Endothelial cell (in vitro differentiated cells): ENCODE measurements around the gene ADAMTS2. TPM values are rescaled to one million over a fixed set of nuclear protein-coding genes. Genes with fewer than 3 reads are reported as not detected.

Experiments used
- DNase-seq: peaks from one replicate; pipeline ENCODE4 v3.0.0; 2021; ENCODE audit warnings: low spot score
- H3K27ac Mint-ChIP-seq: one replicate; pipeline ENCODE4 v1.8.0; 2021; ENCODE audit warnings: mixed read lengths, inconsistent platforms; ENCODE audit not compliant: unreplicated experiment
- H3K27me3 Mint-ChIP-seq: one replicate; pipeline ENCODE4 v1.8.0; 2021; ENCODE audit warnings: mild to moderate bottlenecking, moderate library complexity, mixed read lengths, inconsistent platforms; ENCODE audit not compliant: unreplicated experiment
- H3K36me3 Mint-ChIP-seq: one replicate; pipeline ENCODE4 v1.8.0; 2021; ENCODE audit warnings: mild to moderate bottlenecking, low read depth, mixed read lengths, inconsistent platforms; ENCODE audit not compliant: unreplicated experiment
- H3K4me1 Mint-ChIP-seq: one replicate; pipeline ENCODE4 v1.8.0; 2021; ENCODE audit warnings: mild to moderate bottlenecking, mixed read lengths, inconsistent platforms; ENCODE audit not compliant: unreplicated experiment
- H3K4me3 Mint-ChIP-seq: one replicate; pipeline ENCODE4 v1.8.0; 2021; ENCODE audit warnings: mild to moderate bottlenecking, mixed read lengths, inconsistent platforms; ENCODE audit not compliant: unreplicated experiment
- H3K9me3 Mint-ChIP-seq: one replicate; pipeline ENCODE4 v1.8.0; 2021; ENCODE audit warnings: mixed read lengths, inconsistent platforms; ENCODE audit not compliant: unreplicated experiment
- CTCF ChIP-seq: fragments of 200-600 bp; sonication (generic); IDR thresholded peaks from one replicate; pipeline ENCODE4 v1.5.0; 2021; ENCODE audit warnings: antibody characterized with exemption; ENCODE audit not compliant: unreplicated experiment
- total RNA-seq: library from RNA; stranded (reverse); fragmentation: NEBNext Ultra II Directional; extraction: Animal tissue kit (Norgen Biotek cat#: 25700); gene quantifications from one replicate; pipeline ENCODE4 v1.2.1, GENCODE V29; 2021; ENCODE audit not compliant: unreplicated experiment

Gene ADAMTS2
- total RNA-seq, 1 donor from 2014 or later = 1.5 TPM

DNA sequence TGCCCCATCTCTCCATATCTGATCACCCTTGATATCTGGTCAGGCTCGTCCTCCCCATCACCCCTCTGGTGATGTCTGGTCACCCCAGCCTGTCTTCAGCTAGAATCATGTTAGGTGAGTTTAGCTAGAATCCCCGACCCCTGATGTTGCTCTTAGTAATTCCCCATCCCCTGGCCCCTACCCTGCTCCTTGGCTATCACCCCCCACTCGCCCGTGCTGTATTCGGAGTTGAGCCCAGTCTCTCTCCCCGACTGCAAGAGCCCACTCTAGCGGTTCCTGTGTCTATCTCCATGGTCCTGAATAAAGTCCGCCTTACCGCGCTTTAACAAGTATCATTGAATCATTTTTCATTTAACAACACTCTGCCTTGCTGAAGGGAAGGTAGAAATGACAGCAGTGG is 33.7 kb downstream of the ADAMTS2 start:
- H3K9me3 Mint-ChIP-seq = peaks cover 7% of the 10 kb centered on the region

GRCh38 chr5:179311091-179311470 is 34.2 kb downstream of the ADAMTS2 start:
- TF ChIP-seq CTCF = no peak
- Mint-ChIP-seq H3K4me3 (no peak overlapping the region), H3K4me1 (peaks cover 6% of the 10 kb centered on the region), H3K36me3 (peaks cover 18% of the 10 kb centered on the region), H3K27ac (no peak overlapping the region), H3K9me3 (peaks cover 7% of the 10 kb centered on the region), H3K27me3 (peaks cover 20% of the 10 kb centered on the region)
- no peak for DNase-seq

More for the DNA sequence above, 33.7 kb downstream of the ADAMTS2 start:
- DNase-seq = no peak
- no peak overlapping the region for H3K27ac Mint-ChIP-seq
- peaks cover 6% of the 10 kb centered on the region for H3K4me1 Mint-ChIP-seq
- TF ChIP-seq CTCF = no peak
- no peak overlapping the region for H3K4me3 Mint-ChIP-seq
- H3K27me3 Mint-ChIP-seq = peaks cover 16% of the 10 kb centered on the region
- peaks cover 18% of the 10 kb centered on the region for H3K36me3 Mint-ChIP-seq

DNA sequence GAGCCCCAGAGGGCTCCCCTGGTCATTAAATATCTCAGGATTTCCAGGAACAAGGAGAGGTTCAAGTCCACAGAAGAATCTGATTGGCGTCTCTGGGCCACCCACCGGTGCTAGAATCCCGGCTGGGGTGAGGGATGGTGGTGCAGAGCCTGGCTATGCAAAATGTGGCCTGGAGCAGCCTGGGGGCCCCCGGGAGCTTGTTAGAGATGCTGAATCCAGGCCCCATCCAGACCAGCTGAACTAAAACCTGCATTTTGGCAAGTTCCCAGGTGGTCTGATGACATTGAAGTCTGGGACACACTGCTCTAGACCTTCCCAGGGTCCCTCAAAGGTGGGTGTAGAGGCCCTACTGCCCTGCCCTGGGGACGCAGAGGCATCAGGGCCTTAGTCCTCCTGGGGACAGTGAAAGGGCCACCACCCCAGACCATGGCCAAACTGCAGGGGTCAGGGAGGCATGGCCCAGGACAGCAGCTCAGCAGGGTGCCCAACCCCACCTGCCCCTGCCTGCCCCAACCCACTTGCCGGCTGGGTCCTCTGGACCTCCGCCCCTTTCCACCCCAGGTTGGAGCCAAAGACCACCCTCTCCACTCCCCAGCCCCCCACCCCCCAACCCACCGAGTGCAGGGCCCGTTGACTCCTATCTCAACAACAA is 34.7 kb downstream of the ADAMTS2 start:
- Mint-ChIP-seq H3K36me3 (peaks cover 13% of the 10 kb centered on the region), H3K27ac (no peak overlapping the region)
- DNase-seq = no peak

DNA sequence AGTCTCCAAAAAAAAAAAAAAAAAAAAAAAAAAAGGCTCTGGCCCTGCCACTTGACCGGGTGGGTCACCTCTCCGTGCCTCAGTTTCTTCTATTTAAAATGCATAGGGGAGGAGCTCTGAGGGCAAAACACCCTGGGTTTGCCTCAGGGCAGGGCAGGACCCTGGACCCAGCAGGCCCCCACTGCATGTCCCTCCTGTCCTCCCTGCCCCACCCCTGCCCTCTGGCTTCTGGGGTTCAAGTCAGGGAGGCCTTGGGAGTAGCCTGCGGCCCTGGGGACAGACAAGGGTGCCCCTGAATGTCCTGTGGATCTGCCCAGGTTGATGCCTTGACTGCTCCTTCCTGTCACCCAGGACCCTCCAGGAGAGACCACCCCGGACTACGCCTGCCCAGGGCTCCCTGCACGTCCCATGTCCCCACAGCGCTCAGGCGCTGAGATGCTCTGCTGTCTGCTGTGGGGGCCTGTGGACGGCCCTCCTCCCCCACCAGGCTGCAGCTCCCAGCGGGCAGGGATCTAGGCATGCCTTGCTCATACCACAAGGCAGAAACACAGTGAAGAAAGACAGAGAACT is 35.4 kb downstream of the ADAMTS2 start:
- H3K4me1 Mint-ChIP-seq = no peaks in the 10 kb centered on the region
- H3K9me3 Mint-ChIP-seq = no peaks in the 10 kb centered on the region
- TF ChIP-seq CTCF = no peak
- peaks cover 15% of the 10 kb centered on the region for H3K27me3 Mint-ChIP-seq
- no peak for DNase-seq
- H3K4me3 Mint-ChIP-seq = no peak overlapping the region
- H3K36me3 Mint-ChIP-seq = peaks cover 11% of the 10 kb centered on the region
- no peak overlapping the region for H3K27ac Mint-ChIP-seq

More for the DNA sequence above, 34.7 kb downstream of the ADAMTS2 start:
- Mint-ChIP-seq H3K27me3 (peaks cover 18% of the 10 kb centered on the region), H3K4me3 (no peak overlapping the region), H3K4me1 (peaks cover 1% of the 10 kb centered on the region), H3K9me3 (peaks cover 1% of the 10 kb centered on the region)
- no peak for TF ChIP-seq CTCF

DNA sequence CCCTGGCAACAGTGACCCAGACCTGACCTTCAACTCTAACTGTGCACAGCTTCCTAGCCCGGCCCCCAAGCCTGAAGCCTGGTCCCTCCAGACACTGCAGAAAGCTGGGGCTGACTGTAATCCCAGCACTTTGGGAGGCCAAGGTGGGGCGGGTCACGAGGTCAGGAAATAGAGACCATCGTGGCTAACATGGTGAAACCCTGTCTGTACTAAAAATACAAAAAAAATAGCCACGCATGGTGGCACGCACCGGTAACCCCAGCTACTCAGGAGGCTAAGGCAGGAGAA is 35.9 kb downstream of the ADAMTS2 start:
- H3K4me3 Mint-ChIP-seq = no peak overlapping the region
- no peak for DNase-seq
- peaks cover 15% of the 10 kb centered on the region for H3K27me3 Mint-ChIP-seq
- no peak overlapping the region for H3K27ac Mint-ChIP-seq
- H3K9me3 Mint-ChIP-seq = peaks cover 3% of the 10 kb centered on the region
- no peak for TF ChIP-seq CTCF
- peaks cover 7% of the 10 kb centered on the region for H3K36me3 Mint-ChIP-seq
- no peaks in the 10 kb centered on the region for H3K4me1 Mint-ChIP-seq
